ENCODE data around the gene TMEM86A. TPM values are rescaled to one million over a fixed set of nuclear protein-coding genes. Genes with fewer than 3 reads are reported as not detected.

Gene TMEM86A
- total and polyA plus RNA-seq, 2 of the 13 experiments (the other 11 are each of a cell fraction or from before 2014, with no cell fraction given) = 0.03 to 0.07 TPM

DNA sequence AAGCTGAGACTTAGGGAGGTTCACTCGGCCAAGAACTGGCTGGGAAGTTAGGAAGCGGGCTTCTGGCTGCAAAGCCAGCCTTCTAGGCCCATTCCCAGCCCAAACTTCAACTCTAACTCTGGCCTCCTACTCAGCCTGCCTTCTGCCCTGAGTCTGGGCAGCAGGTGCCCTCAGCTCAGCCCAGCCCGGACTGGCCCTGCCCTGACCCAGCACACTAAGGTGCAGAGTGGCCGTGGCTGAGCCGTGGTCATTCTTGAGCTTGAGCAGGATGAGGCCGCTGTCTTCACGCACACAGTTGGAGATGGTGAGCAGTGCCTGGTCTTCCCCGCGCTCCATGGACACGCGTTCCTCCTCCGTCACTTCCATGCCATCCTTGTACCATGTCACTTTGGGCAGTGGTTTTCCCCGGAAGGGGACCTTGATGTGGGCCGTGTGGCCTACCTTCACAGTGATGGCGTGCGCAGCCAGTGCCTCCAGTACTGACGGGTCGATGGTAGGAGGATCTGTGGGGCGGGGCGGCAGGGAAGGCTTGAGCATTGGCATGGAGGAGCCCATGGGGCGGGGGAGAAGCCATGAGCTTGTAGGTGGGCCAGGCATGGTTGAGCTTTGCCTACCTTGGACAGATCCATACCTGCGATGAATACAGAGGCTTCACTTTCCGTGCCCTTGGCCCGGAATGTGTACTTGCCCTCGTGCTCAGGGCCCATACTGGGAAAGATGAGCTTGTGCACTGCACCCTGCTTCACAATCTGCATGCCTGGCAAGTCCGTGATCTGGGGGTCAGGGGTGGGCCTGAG, 15.3 kb downstream of the TMEM86A start:
- H3K9me3 ChIP-seq (ENCODE audit: low read length) = no peaks in the 10 kb centered on the region
- no peak overlapping the region for H3K27ac ChIP-seq (ENCODE audit: extremely low read length, insufficient read depth, low read length)
- in situ Hi-C loops (cut with HindIII; ENCODE audit: extremely low pct_ligation_motif_present, low pct_unique_long_range_greater_than_20kb) = no loop called here
- H3K36me3 ChIP-seq (replicated peaks in 1 of 2; ENCODE audit: control insufficient read depth in 1 of 2, insufficient read depth in 2 of 2, low read length in 2 of 2) = no peaks in the 10 kb centered on the region
- H2AFZ ChIP-seq (ENCODE audit: low read length) = no peak overlapping the region
- no peak for FAIRE-seq
- no TSS peak for BruUV-seq (replicated peaks)
- TF ChIP-seq ZNF530 (CRISPR knock-in tag; IDR thresholded peaks at IDR 0.05; ENCODE audit: low read depth) (no peak), ZMYM2 (CRISPR knock-in tag; IDR thresholded peaks at IDR 0.05) (no peak), NFE2L1 (CRISPR knock-in tag; IDR thresholded peaks at IDR 0.05; ENCODE audit: borderline replicate concordance) (no peak), NBN (conservative IDR thresholded peaks at IDR 0.05) (no peak), KAT8 (CRISPR knock-in tag; IDR thresholded peaks at IDR 0.05) (no peak), HOXD1 (CRISPR knock-in tag; IDR thresholded peaks at IDR 0.05) (no peak), ZNF713 (CRISPR knock-in tag; IDR thresholded peaks at IDR 0.05) (no peak), HIVEP1 (CRISPR knock-in tag; IDR thresholded peaks at IDR 0.05) (no peak), HHEX (CRISPR knock-in tag; IDR thresholded peaks at IDR 0.05) (no peak), ZFP36L1 (CRISPR knock-in tag; IDR thresholded peaks at IDR 0.05) (no peak)
- 60% methylated on average over 13 of the region's 26 CpGs for WGBS (ENCODE audit: low lambda C conversion rate)
- H4K20me1 ChIP-seq (ENCODE audit: insufficient read depth, low read length) = no peaks in the 10 kb centered on the region
- ChIA-PET CTCF (ENCODE audit: low intra/inter-chr PET ratio, low total read pairs) (no interaction called here), POLR2A (no interaction called here)
- H3K9ac ChIP-seq (ENCODE audit: insufficient read depth, low read depth, low read length) = no peak overlapping the region
- no peaks in the 10 kb centered on the region for H3K4me1 ChIP-seq (ENCODE audit: insufficient read depth, low read length)
- peaks cover 2 to 75% of the 10 kb centered on the region in 2 experiments for H3K27me3 ChIP-seq (ENCODE audit: control insufficient read depth in 1 of 2, insufficient read depth in 2 of 2, low read length in 2 of 2)
- H3K79me2 ChIP-seq (ENCODE audit: insufficient read depth, low read length) = no peaks in the 10 kb centered on the region
- ATAC-seq = no peak
- no peak for DNase-seq (ENCODE audit: low spot score)
- H3K4me2 ChIP-seq (ENCODE audit: low read depth, low read length) = no peak overlapping the region
- H3K4me3 ChIP-seq (replicated peaks in 1 of 3; ENCODE audit: insufficient read depth in 1 of 3, low read depth in 2 of 3, low read length in 3 of 3) = no peak overlapping the region
- intact Hi-C loops (cut with micrococcal nuclease; ENCODE audit: unreplicated experiment) = no loop called here

DNA sequence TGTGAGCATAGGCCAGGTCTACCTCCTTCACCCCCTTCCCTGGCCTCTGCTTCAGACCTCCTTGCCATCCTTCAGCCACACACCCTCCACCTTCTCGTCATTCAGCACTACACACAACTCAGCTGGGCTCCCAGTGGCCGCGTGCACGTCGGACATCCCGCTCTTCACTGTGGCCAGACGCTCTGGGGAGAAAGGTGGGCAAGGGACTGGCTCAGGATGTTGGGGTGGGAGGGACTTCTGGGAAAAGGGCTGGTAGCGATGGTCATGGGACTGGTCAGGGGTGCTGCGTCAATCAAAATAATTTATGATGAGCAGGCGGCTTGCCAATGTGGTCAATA, 15.8 kb downstream of the TMEM86A start:
- no peak for ATAC-seq
- Histone ChIP-seq H3K27me3 (ENCODE audit: control insufficient read depth in 1 of 2, insufficient read depth in 2 of 2, low read length in 2 of 2) (peaks cover 2 to 71% of the 10 kb centered on the region in 2 experiments), H3K27ac (ENCODE audit: extremely low read length, insufficient read depth, low read length) (no peak overlapping the region), H3K4me1 (ENCODE audit: insufficient read depth, low read length) (no peaks in the 10 kb centered on the region), H3K9me3 (ENCODE audit: low read length) (no peaks in the 10 kb centered on the region), H3K79me2 (ENCODE audit: insufficient read depth, low read length) (no peaks in the 10 kb centered on the region), H3K9ac (ENCODE audit: insufficient read depth, low read depth, low read length) (no peak overlapping the region), H4K20me1 (ENCODE audit: insufficient read depth, low read length) (no peaks in the 10 kb centered on the region), H3K36me3 (replicated peaks in 1 of 2; ENCODE audit: control insufficient read depth in 1 of 2, insufficient read depth in 2 of 2, low read length in 2 of 2) (no peaks in the 10 kb centered on the region), H3K4me3 (replicated peaks in 1 of 3; ENCODE audit: insufficient read depth in 1 of 3, low read depth in 2 of 3, low read length in 3 of 3) (no peak overlapping the region), H3K4me2 (ENCODE audit: low read depth, low read length) (no peak overlapping the region), H2AFZ (ENCODE audit: low read length) (no peak overlapping the region)
- in situ Hi-C loops (cut with HindIII; ENCODE audit: extremely low pct_ligation_motif_present, low pct_unique_long_range_greater_than_20kb) = no loop called here
- no peak for FAIRE-seq
- intact Hi-C loops (cut with micrococcal nuclease; ENCODE audit: unreplicated experiment) = no loop called here
- BruUV-seq (replicated peaks) = no TSS peak
- ChIA-PET CTCF (ENCODE audit: low intra/inter-chr PET ratio, low total read pairs) (no interaction called here), POLR2A (no interaction called here)
- 8% methylated on average over 10 of the region's 10 CpGs for WGBS (ENCODE audit: low lambda C conversion rate)
- DNase-seq (ENCODE audit: low spot score) = no peak
- TF ChIP-seq, protein P1, sequence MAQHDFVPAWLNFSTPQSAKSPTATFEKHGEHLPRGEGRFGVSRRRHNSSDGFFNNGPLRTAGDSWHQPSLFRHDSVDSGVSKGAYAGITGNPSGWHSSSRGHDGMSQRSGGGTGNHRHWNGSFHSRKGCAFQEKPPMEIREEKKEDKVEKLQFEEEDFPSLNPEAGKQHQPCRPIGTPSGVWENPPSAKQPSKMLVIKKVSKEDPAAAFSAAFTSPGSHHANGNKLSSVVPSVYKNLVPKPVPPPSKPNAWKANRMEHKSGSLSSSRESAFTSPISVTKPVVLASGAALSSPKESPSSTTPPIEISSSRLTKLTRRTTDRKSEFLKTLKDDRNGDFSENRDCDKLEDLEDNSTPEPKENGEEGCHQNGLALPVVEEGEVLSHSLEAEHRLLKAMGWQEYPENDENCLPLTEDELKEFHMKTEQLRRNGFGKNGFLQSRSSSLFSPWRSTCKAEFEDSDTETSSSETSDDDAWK (CRISPR knock-in tag; IDR thresholded peaks at IDR 0.05) = no peak
- TF ChIP-seq HES4 (CRISPR knock-in tag; IDR thresholded peaks at IDR 0.05; ENCODE audit: borderline replicate concordance) (no peak), ZNF850 (CRISPR knock-in tag; conservative IDR thresholded peaks at IDR 0.05) (no peak), NR2F1 (CRISPR knock-in tag; IDR thresholded peaks at IDR 0.05) (no peak)
- TF ChIP-seq, protein P2, sequence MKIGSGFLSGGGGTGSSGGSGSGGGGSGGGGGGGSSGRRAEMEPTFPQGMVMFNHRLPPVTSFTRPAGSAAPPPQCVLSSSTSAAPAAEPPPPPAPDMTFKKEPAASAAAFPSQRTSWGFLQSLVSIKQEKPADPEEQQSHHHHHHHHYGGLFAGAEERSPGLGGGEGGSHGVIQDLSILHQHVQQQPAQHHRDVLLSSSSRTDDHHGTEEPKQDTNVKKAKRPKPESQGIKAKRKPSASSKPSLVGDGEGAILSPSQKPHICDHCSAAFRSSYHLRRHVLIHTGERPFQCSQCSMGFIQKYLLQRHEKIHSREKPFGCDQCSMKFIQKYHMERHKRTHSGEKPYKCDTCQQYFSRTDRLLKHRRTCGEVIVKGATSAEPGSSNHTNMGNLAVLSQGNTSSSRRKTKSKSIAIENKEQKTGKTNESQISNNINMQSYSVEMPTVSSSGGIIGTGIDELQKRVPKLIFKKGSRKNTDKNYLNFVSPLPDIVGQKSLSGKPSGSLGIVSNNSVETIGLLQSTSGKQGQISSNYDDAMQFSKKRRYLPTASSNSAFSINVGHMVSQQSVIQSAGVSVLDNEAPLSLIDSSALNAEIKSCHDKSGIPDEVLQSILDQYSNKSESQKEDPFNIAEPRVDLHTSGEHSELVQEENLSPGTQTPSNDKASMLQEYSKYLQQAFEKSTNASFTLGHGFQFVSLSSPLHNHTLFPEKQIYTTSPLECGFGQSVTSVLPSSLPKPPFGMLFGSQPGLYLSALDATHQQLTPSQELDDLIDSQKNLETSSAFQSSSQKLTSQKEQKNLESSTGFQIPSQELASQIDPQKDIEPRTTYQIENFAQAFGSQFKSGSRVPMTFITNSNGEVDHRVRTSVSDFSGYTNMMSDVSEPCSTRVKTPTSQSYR (CRISPR knock-in tag; IDR thresholded peaks at IDR 0.05; ENCODE audit: borderline replicate concordance) = no peak
- TF ChIP-seq, protein P3, sequence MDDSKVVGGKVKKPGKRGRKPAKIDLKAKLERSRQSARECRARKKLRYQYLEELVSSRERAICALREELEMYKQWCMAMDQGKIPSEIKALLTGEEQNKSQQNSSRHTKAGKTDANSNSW (CRISPR knock-in tag; IDR thresholded peaks at IDR 0.05; ENCODE audit: borderline replicate concordance) = no peak
